GM12872 (cell line): ENCODE data around the gene TMCC1.

Experiments used
- TF ChIP-seq, protein P1 (sequence below): IDR thresholded peaks from 3 replicates; pipeline ENCODE4 v1.5.1; 2011; ENCODE audit warnings: low read depth, mild to moderate bottlenecking, low read length, moderate library complexity; ENCODE audit not compliant: insufficient read depth

Gene TMCC1

DNA sequence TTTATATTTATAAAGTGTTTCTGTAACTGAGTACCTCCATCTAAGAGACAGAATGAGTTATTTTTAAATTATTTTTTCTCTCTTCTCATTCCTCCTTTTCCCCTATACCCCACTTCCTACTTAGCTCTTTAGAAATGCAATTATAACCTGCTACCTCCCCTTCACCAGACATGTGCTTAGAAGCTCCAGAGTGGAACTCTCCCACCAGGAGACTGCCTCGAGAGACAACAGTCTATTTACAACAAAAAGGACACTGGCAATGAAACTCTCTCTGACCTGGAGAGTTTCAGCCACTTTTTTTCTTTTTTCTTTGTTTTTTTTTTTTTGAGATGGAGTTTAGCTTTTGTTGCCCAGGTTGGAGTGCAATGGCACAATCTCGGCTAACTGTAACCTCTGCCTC lies 177.7 kb downstream of the TMCC1 start:
- TF ChIP-seq, protein P1, sequence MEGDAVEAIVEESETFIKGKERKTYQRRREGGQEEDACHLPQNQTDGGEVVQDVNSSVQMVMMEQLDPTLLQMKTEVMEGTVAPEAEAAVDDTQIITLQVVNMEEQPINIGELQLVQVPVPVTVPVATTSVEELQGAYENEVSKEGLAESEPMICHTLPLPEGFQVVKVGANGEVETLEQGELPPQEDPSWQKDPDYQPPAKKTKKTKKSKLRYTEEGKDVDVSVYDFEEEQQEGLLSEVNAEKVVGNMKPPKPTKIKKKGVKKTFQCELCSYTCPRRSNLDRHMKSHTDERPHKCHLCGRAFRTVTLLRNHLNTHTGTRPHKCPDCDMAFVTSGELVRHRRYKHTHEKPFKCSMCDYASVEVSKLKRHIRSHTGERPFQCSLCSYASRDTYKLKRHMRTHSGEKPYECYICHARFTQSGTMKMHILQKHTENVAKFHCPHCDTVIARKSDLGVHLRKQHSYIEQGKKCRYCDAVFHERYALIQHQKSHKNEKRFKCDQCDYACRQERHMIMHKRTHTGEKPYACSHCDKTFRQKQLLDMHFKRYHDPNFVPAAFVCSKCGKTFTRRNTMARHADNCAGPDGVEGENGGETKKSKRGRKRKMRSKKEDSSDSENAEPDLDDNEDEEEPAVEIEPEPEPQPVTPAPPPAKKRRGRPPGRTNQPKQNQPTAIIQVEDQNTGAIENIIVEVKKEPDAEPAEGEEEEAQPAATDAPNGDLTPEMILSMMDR: no peak

- TF ChIP-seq, protein P1: no peak
Measured at GRCh38 chr3:129708328-129708861, 185.1 kb downstream of the TMCC1 start.

DNA sequence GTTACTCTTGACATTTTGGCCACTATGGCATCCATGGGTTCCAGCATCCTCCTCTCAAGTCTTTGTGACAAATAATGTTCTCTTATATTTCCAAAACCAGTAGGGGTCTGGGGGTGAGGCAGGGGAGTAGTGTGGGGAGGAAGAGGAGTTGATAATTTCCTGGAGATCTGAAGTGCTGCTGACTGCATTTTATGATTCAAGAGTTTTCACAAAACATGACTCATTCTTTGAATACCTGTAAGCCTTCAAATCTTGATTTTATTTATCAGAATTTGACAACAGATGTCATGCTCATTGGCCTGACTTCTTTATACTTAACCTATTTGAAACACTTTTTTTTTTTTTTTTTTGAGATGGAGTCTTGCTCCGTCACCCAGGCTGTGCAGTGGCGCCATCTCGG lies 188.2 kb downstream of the TMCC1 start:
- TF ChIP-seq, protein P1: no peak

GRCh38 chr3:129703913-129704312 lies 189.6 kb downstream of the TMCC1 start:
- TF ChIP-seq, protein P1: no peak

- TF ChIP-seq, protein P1: no peak
Measured at GRCh38 chr3:129702934-129703712, 190.4 kb downstream of the TMCC1 start.

DNA sequence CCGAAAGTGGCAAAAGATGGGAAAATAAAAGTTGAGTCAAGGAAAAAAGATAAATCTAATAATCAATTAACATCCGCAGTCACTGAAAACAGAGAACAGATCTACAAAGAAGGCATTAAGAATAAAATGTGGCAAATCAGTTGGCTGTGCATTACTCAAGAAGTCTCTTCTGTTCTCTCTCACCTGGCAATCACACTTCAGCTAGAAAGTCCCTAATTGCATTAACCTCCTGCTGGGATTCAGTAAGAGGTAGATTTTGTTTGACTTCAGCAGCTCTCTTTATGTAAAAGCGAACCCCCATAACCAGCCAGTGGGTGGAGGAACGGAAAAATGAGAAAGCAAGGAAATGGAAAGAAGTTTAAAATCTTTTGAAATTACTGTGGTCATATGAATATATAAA lies 192.3 kb downstream of the TMCC1 start:
- TF ChIP-seq, protein P1: no peak

DNA sequence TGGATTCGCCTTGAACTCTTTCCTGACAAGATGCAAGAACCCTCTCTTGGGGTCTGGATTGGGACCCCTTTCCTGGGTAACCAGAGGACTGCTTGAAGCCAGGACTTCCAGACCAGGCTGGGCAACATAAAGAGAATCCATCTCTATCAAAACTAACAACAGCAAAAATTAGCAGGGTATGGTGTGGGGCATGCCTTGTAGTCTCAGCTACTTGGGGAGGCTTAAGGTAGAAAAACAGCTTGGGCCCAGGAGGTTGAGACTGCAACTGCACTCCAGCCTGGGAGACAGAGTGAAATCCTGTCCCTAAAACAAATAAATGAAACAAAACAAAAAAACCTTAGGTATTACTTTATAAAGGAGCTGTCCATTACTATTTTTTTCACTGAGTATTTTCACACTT lies 193.9 kb downstream of the TMCC1 start:
- TF ChIP-seq, protein P1: no peak
